ENCODE measurements around the gene SIPA1L3.

DNA sequence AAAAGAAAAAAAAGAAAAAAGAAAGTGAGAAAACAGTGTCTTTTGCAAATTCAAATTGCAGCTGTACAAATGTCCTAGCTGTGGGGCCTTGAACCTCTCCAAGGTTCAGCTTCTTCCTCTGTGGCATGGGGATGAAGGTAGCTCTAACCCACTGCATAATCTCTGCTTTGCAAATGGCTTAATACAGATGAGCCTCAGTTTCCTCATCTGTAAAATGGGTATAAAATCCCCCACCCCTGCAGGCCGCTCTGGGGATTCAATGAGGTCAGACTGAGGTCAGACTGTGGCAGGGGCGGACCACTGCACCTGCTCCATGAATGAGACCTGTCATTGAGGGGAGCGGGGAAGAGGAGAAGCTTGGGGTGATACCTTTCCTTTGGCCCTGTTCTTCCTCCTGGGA, 311.2 kb downstream of the SIPA1L3 start:
- TF ChIP-seq, protein P1, sequence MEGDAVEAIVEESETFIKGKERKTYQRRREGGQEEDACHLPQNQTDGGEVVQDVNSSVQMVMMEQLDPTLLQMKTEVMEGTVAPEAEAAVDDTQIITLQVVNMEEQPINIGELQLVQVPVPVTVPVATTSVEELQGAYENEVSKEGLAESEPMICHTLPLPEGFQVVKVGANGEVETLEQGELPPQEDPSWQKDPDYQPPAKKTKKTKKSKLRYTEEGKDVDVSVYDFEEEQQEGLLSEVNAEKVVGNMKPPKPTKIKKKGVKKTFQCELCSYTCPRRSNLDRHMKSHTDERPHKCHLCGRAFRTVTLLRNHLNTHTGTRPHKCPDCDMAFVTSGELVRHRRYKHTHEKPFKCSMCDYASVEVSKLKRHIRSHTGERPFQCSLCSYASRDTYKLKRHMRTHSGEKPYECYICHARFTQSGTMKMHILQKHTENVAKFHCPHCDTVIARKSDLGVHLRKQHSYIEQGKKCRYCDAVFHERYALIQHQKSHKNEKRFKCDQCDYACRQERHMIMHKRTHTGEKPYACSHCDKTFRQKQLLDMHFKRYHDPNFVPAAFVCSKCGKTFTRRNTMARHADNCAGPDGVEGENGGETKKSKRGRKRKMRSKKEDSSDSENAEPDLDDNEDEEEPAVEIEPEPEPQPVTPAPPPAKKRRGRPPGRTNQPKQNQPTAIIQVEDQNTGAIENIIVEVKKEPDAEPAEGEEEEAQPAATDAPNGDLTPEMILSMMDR (IDR thresholded peaks at IDR 0.05): no peak
- TF ChIP-seq POLR2AphosphoS5 (IDR thresholded peaks at IDR 0.05) (no peak), POLR2A (IDR thresholded peaks at IDR 0.05) (no peak), EP300 (IDR thresholded peaks at IDR 0.05) (no peak)
